Fibroblast of lung (primary cell): ENCODE measurements around the gene CMBL.

Experiments used
- CTCF ChIP-seq, 2 donors: IDR thresholded peaks in 1 of 2; conservative IDR thresholded peaks in 1 of 2; 1 replicate in 1 of 2; 2 replicates in 1 of 2; pipeline ENCODE4 v1.5.1; 2011 to 2012; ENCODE audit warnings: low read length in 2 of 2, control low read depth in 1 of 2, inconsistent platforms in 1 of 2, low read depth in 1 of 2, mild to moderate bottlenecking in 1 of 2
- EZH2 ChIP-seq: IDR thresholded peaks from 2 replicates; pipeline ENCODE4 v1.5.1; 2012; ENCODE audit warnings: low read length, control low read depth, mild to moderate bottlenecking; ENCODE audit errors: missing control alignments

GRCh38 chr5:10286162-10286861 is 21.4 kb downstream of the CMBL start:
- TF ChIP-seq CTCF (conservative IDR thresholded peaks at IDR 0.05 in 1 of 2, IDR thresholded peaks at IDR 0.05 in 1 of 2; ENCODE audit: low read depth in 1 of 2, low read length in 2 of 2) = no peak
- TF ChIP-seq EZH2 = no peak
